ENCODE data around the gene FXYD7.

GRCh38 chr19:35118268-35119020, 24.6 kb upstream of the FXYD7 start:
- TF ChIP-seq CTCF (IDR thresholded peaks at IDR 0.05) (no peak), POLR2A (IDR thresholded peaks at IDR 0.05) (no peak)

All from lower leg skin (tissue), 3 donors.